Panc1 (cell line): Measurements from ENCODE around the gene MBTPS1. TPM values are rescaled to one million over a fixed set of nuclear protein-coding genes. Genes with fewer than 3 reads are reported as not detected.

Experiments
- ATAC-seq: fragments of 200-7000 bp; cut with Tn5 transposase; 2 replicates; pipeline ENCODE4 v1.9.1; 2020; ENCODE audit warnings: mild to moderate bottlenecking, moderate library complexity
- BruUV-seq: library from RNA; stranded (reverse); fragments of 400-500 nt; replicated peaks from 2 replicates; lab custom pipeline; 2021; lab: Mats Ljungman, UMichigan
- CTCF ChIA-PET: fragments of 300-600 bp; sonication (Branson Sonifier 250); formaldehyde crosslinking; loops from one replicate; lab custom pipeline; 2022; ENCODE audit warnings: antibody characterized with exemption; lab: Charles Lee
- POLR2A ChIA-PET: fragments of 300-600 bp; sonication (Branson Sonifier 250); formaldehyde crosslinking; loops from one replicate; lab custom pipeline; 2022; ENCODE audit warnings: antibody characterized with exemption; lab: Charles Lee
- DNase-seq: peaks from one replicate; pipeline ENCODE4 v3.0.0-alpha.2; 2010; ENCODE audit warnings: low read depth, low spot score
- H3K27ac ChIP-seq: 2 replicates; pipeline ENCODE4 v1.5.1; 2011; ENCODE audit warnings: mild to moderate bottlenecking, low read length, inconsistent platforms
- H3K27me3 ChIP-seq: fragments of 200-500 bp; sonication (Bioruptor generic); 2 replicates; pipeline ENCODE4 v1.6.0; 2014; ENCODE audit warnings: low read length, inconsistent platforms; ENCODE audit not compliant: control insufficient read depth, insufficient read depth
- H3K36me3 ChIP-seq: fragments of 200-500 bp; sonication (Bioruptor generic); 2 replicates; pipeline ENCODE4 v1.5.1; 2014; ENCODE audit warnings: inconsistent platforms, mild to moderate bottlenecking, low read length, moderate library complexity; ENCODE audit not compliant: control insufficient read depth, insufficient read depth
- H3K4me1 ChIP-seq: 2 replicates; pipeline ENCODE4 v1.5.1; 2011; ENCODE audit warnings: inconsistent platforms, mild to moderate bottlenecking, low read length, moderate library complexity; ENCODE audit not compliant: control insufficient read depth, insufficient read depth
- H3K4me3 ChIP-seq, 2 experiments: 2 replicates each; pipeline ENCODE4 v1.5.1; 2011 to 2012; ENCODE audit warnings: low read depth in 2 of 2, low read length in 2 of 2, mild to moderate bottlenecking in 2 of 2, inconsistent platforms in 1 of 2, moderate library complexity in 1 of 2
- H3K9me3 ChIP-seq: fragments of 200-500 bp; sonication (Bioruptor generic); 2 replicates; pipeline ENCODE4 v1.5.1; 2014; ENCODE audit warnings: low read depth, mild to moderate bottlenecking, inconsistent platforms, low read length, moderate library complexity; ENCODE audit not compliant: control insufficient read depth, insufficient read depth
- CTCF ChIP-seq: fragments of 450-650 bp; IDR thresholded peaks from 2 replicates; pipeline ENCODE4 v1.5.1; 2017; ENCODE audit warnings: mild to moderate bottlenecking
- POLR2AphosphoS5 ChIP-seq: IDR thresholded peaks from 2 replicates; pipeline ENCODE4 v1.6.1; 2012; ENCODE audit warnings: mild to moderate bottlenecking, low read depth, low read length, moderate library complexity
- SIN3A ChIP-seq: IDR thresholded peaks from 2 replicates; pipeline ENCODE4 v1.6.1; 2012; ENCODE audit warnings: low read depth, mild to moderate bottlenecking, low read length, moderate library complexity, borderline replicate concordance; ENCODE audit not compliant: insufficient read depth
- TCF7L2 ChIP-seq: IDR thresholded peaks from 2 replicates; pipeline ENCODE4 v1.6.1; 2011; ENCODE audit warnings: mild to moderate bottlenecking, low read depth, low read length, inconsistent platforms
- in situ Hi-C: cut with HindIII; loops from 2 replicates; pipeline ENCODE4 v1.10.0; 2016; ENCODE audit warnings: low sequenced_read_pairs, low pct_unique_long_range_greater_than_20kb
- intact Hi-C: fragments of 100-400 bp; cut with micrococcal nuclease; formaldehyde crosslinking; loops from one replicate; pipeline ENCODE4 v1.10.0; 2022; ENCODE audit not compliant: unreplicated experiment
- total RNA-seq: library from RNA; stranded (reverse); gene quantifications from one replicate; pipeline ENCODE4 v1.2.1, GENCODE V29; 2021; ENCODE audit not compliant: unreplicated experiment
- TF ChIP-seq, protein P1 (sequence below), 2 experiments: IDR thresholded peaks; 2 replicates each; pipeline ENCODE4 v1.6.1; 2011 to 2012; ENCODE audit warnings: low read depth in 2 of 2, control low read depth in 1 of 2, low read length in 1 of 2, mild to moderate bottlenecking in 1 of 2, moderate library complexity in 1 of 2; ENCODE audit not compliant: insufficient read depth in 1 of 2

MBTPS1 gene
- total RNA-seq, 1 experiment from 2014 or later = 66.8 TPM

- DNase-seq = no peak
- TF ChIP-seq SIN3A (no peak), CTCF (no peak), POLR2AphosphoS5 (no peak), TCF7L2 (no peak)
- TF ChIP-seq, protein P1, sequence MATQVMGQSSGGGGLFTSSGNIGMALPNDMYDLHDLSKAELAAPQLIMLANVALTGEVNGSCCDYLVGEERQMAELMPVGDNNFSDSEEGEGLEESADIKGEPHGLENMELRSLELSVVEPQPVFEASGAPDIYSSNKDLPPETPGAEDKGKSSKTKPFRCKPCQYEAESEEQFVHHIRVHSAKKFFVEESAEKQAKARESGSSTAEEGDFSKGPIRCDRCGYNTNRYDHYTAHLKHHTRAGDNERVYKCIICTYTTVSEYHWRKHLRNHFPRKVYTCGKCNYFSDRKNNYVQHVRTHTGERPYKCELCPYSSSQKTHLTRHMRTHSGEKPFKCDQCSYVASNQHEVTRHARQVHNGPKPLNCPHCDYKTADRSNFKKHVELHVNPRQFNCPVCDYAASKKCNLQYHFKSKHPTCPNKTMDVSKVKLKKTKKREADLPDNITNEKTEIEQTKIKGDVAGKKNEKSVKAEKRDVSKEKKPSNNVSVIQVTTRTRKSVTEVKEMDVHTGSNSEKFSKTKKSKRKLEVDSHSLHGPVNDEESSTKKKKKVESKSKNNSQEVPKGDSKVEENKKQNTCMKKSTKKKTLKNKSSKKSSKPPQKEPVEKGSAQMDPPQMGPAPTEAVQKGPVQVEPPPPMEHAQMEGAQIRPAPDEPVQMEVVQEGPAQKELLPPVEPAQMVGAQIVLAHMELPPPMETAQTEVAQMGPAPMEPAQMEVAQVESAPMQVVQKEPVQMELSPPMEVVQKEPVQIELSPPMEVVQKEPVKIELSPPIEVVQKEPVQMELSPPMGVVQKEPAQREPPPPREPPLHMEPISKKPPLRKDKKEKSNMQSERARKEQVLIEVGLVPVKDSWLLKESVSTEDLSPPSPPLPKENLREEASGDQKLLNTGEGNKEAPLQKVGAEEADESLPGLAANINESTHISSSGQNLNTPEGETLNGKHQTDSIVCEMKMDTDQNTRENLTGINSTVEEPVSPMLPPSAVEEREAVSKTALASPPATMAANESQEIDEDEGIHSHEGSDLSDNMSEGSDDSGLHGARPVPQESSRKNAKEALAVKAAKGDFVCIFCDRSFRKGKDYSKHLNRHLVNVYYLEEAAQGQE (IDR thresholded peaks at IDR 0.05; ENCODE audit: insufficient read depth in 1 of 2, low read depth in 2 of 2, low read length in 1 of 2) = no peak
- Histone ChIP-seq H3K27ac (no peak overlapping the region), H3K27me3 (no peaks in the 10 kb centered on the region), H3K4me3 (no peak overlapping the region), H3K36me3 (peaks cover 7% of the 10 kb centered on the region), H3K4me1 (no peaks in the 10 kb centered on the region), H3K9me3 (no peaks in the 10 kb centered on the region)
- in situ Hi-C loops (no loop called here), intact Hi-C loops (no loop called here)
- no TSS peak for BruUV-seq
- POLR2A ChIA-PET = no interaction called here
- ATAC-seq = no peak
- CTCF ChIA-PET = interaction anchor here (0.9 kb wide), 1 partner anchor 100 kb away, joined by 3 read pairs; the partner anchor contains the start of gene TAF1C
Observed at GRCh38 chr16:84087001-84087400, 29.7 kb downstream of the MBTPS1 start.

DNA sequence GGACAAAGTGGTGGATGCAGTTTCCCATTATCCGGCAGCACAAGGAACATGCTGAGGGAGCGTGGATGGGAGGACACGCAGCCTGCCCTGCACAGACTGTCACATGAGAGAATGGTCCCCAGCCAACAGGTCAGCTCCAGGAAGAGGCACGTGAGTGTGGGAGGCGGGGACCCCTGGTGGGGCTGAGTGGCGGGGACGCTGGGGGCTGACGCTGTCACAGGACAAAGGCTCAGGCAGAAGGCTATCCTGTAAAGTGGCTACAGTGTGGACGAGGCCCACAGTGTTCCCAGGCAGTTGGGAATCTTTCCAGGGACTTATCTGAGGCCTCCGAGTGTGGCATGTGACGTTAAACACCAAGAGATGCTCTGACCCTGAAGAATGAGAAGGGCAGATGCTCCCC is 30.4 kb downstream of the MBTPS1 start:
- in situ Hi-C loops = no loop called here
- CTCF ChIA-PET = interaction anchor here (0.9 kb wide), 1 partner anchor 101 kb away, joined by 3 read pairs; the partner anchor contains the start of gene TAF1C
- BruUV-seq = no TSS peak

More for the DNA sequence above, 30.4 kb downstream of the MBTPS1 start:
- H3K27ac ChIP-seq = no peak overlapping the region
- no peak overlapping the region for H3K4me3 ChIP-seq
- ATAC-seq (no peak), DNase-seq (no peak)
- TF ChIP-seq SIN3A = no peak
- TF ChIP-seq CTCF = no peak
- TF ChIP-seq, protein P1 (IDR thresholded peaks at IDR 0.05; ENCODE audit: insufficient read depth in 1 of 2, low read depth in 2 of 2, low read length in 1 of 2) = no peak
- TF ChIP-seq POLR2AphosphoS5 = no peak
- TF ChIP-seq TCF7L2 = no peak
- no peaks in the 10 kb centered on the region for H3K27me3 ChIP-seq
- peaks cover 7% of the 10 kb centered on the region for H3K36me3 ChIP-seq
- POLR2A ChIA-PET = no interaction called here
- intact Hi-C loops = no loop called here
- no peaks in the 10 kb centered on the region for H3K9me3 ChIP-seq
- no peaks in the 10 kb centered on the region for H3K4me1 ChIP-seq
